Measurements from ENCODE around the gene KCNJ4.

DNA sequence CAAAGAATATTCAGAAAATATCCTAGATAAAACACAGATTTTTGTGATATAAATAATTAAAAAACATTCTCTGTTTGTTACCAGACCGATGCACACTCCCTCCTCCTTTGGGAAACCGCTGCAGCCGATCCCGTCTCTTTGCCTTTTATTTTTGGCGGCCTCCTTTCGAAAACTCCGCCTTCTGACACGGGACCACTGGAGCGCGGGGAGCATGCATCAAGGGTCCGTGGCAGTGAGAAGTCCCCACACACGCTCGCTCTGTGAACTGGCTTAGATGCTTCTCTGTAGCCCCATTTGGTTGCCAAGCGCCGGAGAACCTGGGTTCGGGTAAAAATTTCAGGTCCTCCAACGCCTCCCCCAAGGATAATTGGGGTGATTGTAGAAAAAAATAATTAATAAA lies 34.1 kb upstream of the KCNJ4 start:
- TF ChIP-seq, protein P1, sequence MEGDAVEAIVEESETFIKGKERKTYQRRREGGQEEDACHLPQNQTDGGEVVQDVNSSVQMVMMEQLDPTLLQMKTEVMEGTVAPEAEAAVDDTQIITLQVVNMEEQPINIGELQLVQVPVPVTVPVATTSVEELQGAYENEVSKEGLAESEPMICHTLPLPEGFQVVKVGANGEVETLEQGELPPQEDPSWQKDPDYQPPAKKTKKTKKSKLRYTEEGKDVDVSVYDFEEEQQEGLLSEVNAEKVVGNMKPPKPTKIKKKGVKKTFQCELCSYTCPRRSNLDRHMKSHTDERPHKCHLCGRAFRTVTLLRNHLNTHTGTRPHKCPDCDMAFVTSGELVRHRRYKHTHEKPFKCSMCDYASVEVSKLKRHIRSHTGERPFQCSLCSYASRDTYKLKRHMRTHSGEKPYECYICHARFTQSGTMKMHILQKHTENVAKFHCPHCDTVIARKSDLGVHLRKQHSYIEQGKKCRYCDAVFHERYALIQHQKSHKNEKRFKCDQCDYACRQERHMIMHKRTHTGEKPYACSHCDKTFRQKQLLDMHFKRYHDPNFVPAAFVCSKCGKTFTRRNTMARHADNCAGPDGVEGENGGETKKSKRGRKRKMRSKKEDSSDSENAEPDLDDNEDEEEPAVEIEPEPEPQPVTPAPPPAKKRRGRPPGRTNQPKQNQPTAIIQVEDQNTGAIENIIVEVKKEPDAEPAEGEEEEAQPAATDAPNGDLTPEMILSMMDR (IDR thresholded peaks at IDR 0.05), result no peak
- TF ChIP-seq, protein P2, sequence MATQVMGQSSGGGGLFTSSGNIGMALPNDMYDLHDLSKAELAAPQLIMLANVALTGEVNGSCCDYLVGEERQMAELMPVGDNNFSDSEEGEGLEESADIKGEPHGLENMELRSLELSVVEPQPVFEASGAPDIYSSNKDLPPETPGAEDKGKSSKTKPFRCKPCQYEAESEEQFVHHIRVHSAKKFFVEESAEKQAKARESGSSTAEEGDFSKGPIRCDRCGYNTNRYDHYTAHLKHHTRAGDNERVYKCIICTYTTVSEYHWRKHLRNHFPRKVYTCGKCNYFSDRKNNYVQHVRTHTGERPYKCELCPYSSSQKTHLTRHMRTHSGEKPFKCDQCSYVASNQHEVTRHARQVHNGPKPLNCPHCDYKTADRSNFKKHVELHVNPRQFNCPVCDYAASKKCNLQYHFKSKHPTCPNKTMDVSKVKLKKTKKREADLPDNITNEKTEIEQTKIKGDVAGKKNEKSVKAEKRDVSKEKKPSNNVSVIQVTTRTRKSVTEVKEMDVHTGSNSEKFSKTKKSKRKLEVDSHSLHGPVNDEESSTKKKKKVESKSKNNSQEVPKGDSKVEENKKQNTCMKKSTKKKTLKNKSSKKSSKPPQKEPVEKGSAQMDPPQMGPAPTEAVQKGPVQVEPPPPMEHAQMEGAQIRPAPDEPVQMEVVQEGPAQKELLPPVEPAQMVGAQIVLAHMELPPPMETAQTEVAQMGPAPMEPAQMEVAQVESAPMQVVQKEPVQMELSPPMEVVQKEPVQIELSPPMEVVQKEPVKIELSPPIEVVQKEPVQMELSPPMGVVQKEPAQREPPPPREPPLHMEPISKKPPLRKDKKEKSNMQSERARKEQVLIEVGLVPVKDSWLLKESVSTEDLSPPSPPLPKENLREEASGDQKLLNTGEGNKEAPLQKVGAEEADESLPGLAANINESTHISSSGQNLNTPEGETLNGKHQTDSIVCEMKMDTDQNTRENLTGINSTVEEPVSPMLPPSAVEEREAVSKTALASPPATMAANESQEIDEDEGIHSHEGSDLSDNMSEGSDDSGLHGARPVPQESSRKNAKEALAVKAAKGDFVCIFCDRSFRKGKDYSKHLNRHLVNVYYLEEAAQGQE (IDR thresholded peaks at IDR 0.05), result no peak
- no peak for TF ChIP-seq EP300 (IDR thresholded peaks at IDR 0.05)
- no peak for TF ChIP-seq FOSL2 (IDR thresholded peaks at IDR 0.05)
- no peak for TF ChIP-seq FOSL2 (CRISPR knock-in tag; IDR thresholded peaks at IDR 0.05)
- no peak for TF ChIP-seq JUN (IDR thresholded peaks at IDR 0.05)

All from A549 (cell line).